ENCODE data around the gene PTH2.
"Not testable (repeated sequence)": the region's sequence is repeated elsewhere in the genome, so short reads cannot be mapped to it uniquely, and the experiment has no call there.

PTH2 gene

DNA sequence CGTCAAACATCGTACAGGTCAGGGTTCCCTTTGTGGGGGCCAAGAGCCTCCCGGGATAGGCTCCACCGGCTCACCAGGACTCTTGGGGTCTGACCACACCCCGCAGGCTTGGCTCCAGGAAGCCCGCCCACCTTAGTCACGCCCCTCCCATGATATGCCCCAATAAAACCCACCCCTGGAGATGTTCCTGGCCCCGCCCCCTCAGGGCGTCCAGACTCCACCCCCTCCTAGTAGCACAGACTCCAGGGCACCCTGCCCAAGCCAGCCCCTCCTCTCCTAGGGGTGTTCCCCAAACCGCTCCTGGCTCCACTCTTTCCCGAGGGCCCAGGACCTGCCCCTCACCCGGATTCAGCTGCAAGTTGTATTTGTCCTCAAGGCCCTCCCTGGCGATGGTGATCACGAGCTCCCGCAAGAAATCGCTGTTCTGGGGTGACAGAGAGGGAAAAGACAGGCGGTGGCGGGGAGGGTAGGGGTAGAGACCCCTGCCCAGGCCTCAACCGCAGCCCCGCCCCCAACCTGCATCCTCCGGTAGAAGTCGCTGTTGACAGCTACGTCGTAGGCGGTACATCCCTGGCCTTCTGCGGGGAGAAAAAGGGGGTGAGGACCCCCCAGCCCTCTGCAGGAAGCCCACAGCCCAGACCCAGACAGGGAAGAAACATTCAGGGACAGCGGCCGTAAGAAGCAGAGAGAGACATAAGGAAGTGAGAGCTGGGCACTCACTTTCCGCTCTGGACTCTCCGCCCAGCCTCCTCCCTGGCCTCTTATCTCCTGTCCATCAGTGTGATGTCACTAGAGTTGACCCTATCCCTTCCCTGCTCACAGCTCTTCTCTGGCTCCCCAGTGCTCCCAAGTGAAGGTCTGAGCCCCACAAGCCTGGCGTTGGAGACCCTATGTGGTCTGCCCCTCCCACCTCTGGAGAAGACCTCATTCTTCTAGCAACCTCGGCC is 24.5 kb upstream of the PTH2 start:
- no peak for DNase-seq

GRCh38 chr19:49445997-49446396 is 22.8 kb upstream of the PTH2 start:
- no peak for DNase-seq

DNA sequence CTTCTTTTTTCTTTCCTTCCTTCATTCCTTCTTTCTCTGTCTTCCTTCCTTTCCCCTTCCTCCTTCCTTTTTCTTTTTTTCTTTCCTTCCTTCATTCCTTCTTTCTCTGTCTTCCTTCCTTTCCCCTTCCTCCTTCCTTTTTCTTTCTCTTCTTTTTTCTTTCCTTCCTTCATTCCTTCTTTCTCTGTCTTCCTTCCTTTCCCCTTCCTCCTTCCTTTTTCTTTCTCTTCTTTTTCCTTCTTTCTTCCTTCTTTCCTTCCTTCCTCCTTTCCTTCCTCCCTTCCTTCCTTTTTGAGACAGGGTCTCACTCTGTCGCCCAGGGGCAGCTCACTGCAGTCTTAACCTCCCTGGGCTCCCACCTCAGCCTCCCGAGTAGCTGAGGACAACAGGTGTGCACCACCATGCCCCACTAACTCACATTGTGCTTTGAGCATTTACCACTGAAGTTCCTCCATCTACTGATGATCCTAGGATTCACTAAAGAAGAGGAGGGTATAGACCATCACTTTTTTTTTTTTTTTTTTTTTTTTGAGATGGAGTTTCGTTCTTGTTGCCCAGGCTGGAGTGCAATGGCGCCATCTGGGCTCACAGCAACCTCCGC is 21.0 kb upstream of the PTH2 start:
- not testable (repeated sequence) for DNase-seq

DNA sequence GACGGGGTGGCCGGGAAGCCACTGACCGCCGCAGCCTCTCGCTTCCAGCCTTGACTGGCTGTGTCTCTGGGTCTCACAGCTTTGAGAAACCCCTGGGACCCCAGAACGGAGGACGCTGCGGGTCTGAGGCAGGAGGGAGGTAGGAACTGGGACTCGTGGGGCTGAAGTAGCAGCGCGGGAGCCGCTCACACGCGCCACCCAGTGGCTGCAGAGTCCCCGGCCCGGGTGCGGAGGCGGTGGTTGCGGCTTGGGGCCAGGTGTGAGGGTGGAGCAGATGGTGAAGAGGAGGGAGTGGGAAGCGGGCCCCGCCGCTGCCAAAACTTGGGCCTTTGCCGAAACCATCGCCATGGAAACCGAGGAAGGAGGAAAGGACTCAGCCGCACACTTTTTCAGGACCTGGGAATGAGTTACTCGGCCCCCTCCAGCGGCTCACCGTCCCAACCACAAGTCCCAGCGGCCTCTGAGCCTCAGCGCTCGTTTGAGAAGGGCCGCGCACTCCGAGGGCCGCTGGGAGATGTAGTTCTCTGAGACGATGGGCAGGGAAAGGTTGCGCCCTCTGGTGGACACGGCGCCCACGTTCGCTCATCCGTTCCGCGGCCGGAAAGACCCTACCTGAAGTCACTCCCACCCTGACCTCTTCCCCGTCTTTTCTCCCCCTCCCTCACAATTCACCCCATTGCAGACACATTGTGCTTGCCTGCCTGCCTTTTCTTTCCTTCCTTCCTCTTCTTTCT is 20.3 kb upstream of the PTH2 start:
- peak; percentile 97 for DNase-seq

GRCh38 chr19:49442771-49443365 is 19.6 kb upstream of the PTH2 start:
- peak; percentile 68 for DNase-seq

DNA sequence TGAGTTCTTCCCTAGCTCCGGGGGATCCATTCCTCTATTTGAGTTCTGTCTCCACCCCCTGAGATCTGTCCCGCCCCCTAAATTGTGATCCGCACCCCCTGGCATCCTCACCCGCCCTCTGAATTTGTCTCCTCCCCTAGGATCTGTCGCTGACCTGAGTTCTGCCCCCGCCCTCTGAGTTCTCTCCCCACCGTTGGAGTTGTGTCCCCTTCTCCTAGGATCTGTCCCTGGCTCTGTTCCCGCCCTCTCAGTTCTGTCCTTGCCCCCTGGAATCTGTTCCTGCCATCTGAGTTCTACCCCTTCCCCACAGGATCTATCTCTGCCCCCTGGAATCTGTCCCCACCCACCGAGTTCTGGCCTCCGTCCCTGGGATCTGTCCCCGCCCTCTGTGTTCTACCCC is 19.1 kb upstream of the PTH2 start:
- DNase-seq: no peak

- no peak for DNase-seq
Observed at GRCh38 chr19:49441960-49442350, 18.7 kb upstream of the PTH2 start.

DNA sequence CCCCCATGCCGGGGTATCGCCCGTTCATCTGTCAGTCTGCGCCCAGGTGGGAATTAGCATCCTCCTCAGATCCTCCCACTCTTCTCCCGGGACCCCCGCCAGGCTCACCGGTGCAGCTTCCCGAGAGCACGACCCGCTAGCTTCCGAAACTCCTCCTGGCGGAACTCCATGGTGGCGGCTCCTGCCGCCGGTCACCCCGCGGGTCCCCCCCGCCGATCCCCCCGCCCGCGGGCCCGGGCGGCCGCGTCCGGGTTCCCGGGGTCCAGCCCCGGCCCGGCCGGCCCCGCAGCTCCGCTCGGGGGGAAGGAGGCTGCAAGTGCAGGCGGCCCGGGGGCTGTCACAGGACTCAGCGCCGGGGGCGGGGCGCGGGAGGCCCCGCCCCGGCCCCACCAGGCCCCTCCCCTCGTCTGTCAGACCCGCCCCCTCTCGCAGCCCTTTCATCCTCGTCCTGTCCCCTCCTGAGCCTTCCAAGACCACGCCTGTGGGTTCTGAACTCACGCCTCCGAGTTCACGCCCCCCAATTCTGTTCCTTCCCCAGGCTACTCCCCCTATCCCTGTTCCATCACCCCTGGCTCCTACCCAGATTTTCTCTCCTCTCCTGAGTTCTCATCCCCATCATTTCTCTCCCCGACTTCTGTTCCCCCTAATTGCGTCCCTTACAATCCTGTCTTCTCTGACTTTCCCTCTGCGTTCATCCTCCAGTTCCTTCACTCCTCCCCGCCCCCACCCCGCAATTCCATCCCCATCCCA is 18.1 kb upstream of the PTH2 start, which contains the start of gene SLC17A7:
Gene SLC17A7 (minus strand): TSS at position 318 of the 750 bp plus-strand sequence. CDS start 148 bp downstream, at position 170.
- DNase-seq: peak; percentile 14

- no peak for DNase-seq
Observed at GRCh38 chr19:49440439-49441209, 17.4 kb upstream of the PTH2 start.

DNA sequence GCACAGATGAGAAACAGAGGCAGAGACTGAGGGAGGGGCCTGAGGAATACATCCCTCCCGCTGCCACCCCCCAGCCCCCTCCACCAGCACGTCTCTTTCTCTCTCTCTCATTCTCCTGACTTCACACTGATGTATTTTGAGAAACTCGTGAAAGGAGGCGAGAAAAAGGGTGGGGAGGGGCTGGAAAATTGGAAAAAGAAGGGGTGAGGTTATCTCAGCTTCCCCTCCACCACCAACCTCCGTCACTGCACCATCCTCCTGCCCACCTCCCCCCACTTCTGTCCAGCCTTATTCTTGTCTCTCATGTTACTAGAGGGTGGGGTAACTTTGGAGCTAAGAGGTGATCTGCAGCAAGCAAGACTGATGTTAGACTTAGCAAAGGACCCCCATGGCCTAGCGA is 16.6 kb upstream of the PTH2 start:
- no peak for DNase-seq

DNA sequence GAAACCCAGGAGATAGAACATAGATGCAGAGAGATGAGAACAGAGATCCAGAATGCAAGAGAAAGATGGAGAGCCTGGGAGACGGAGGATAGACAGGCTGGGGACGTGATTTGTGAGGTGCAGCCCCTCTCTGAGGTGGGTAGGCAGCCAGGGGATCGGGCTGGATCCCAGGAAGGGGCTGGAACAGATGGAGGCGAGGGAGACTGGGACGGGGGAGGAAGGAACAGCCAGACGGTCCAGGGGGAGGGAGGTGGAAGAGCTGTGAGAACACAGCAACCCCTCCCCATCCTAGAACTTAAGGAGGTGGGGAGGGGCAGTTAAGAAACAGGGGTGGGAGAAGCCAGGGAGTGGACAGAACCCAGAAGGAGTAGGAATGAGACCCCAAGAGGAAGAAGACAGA is 15.0 kb upstream of the PTH2 start:
- no peak for DNase-seq

DNA sequence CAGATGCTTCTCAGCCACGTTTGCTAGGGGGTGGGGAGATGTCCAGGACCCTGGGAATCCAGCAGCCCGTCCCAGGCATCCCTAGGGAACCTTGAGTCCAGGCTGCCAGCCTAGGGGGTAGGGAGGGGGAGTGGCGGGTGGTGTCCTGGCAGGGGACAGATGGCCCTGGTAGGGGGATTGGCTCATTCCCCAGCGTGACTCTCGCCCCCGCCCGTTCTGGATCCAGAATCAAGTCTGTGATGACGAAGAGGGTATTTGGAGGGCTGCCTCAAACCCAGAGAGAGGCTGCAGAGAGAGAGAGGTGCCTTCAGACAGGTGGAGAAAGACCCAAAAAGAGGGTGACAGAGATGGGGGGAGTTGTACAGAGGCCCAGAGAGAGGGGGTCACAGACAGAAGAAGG is 14.0 kb upstream of the PTH2 start:
- DNase-seq: no peak

DNA sequence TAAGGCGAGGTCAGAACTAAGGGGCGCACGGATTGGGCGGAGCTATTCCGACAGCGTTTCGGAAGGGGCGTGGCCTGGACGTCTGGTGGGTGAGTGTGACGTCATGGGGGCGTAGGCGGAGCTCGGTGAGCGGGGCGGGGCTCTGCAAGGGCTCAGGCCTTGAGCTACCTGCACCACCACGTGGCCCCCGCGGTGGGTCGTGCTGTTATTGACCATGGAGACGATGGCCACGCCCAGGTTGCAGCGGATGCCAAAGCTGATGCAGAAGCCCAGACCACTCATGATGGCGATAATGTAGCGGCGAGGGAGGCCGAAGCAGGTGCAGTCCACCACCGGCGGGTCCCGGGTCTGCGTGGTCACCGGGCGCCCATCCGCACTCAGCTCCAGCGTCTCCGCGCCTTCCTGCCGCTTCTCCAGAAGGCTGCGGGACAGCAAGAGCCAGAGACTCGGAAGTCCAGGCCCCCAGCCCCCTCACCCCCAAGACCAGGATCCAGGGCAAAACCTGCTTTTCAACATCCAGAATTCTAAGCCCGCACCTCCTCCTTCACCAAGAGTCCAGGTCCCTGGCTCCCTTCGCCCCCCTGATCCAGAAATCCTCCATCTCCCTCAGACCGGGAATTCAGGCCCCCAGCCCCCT is 13.3 kb upstream of the PTH2 start:
- no peak for DNase-seq

DNA sequence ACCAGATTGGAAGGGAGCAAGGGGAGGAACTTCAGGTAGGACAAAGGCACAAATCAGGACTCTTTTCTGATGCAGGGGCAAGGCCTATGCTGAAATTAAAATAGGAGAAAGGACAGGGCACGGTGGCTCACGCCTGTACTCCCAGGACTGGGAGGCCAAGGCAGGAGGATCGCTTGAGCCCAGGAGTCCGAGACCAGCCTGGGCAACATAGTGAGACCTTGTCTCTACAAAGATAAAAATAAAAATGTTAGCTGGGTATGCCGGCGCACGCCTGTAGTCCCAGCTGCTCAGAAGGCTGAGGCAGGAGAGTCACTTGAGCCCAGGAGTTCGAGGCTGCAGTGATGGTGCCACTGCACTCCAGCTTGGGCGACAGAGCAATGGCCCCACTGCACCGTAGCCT is 12.4 kb upstream of the PTH2 start:
- DNase-seq: no peak

DNA sequence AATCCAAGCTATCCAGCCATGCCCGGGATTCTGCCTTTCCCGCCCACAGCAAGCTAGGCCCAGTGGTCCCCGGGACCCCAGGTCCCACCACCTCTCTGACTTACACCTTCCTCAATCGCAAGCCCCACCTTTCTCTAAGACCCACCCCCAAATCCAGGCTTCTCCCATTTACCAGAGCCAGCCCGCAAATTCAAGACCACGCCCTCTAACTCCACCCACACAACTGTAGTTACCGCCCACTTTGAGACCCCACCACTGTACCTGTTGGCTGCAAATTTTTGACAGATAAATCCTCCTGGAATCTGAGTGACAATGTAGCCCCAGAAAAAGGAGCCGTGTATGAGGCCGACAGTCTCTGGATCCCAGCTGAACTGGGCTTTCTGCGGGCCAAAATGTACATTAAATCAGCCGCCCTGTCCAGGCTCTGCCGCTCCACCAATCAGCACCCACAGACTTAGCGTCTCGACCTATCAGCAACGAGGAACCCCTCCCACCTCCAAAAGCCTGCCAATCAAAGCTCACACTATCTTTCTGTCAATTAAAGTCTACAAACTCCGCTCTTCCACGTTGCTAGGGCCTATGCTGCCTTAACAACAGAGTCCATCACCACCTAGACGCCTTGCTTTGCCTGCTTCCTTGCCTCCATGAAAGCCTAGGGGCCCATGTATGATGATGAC is 11.8 kb upstream of the PTH2 start:
- no peak for DNase-seq

- no peak for DNase-seq
Observed at GRCh38 chr19:49433240-49433901, 10.1 kb upstream of the PTH2 start.

DNA sequence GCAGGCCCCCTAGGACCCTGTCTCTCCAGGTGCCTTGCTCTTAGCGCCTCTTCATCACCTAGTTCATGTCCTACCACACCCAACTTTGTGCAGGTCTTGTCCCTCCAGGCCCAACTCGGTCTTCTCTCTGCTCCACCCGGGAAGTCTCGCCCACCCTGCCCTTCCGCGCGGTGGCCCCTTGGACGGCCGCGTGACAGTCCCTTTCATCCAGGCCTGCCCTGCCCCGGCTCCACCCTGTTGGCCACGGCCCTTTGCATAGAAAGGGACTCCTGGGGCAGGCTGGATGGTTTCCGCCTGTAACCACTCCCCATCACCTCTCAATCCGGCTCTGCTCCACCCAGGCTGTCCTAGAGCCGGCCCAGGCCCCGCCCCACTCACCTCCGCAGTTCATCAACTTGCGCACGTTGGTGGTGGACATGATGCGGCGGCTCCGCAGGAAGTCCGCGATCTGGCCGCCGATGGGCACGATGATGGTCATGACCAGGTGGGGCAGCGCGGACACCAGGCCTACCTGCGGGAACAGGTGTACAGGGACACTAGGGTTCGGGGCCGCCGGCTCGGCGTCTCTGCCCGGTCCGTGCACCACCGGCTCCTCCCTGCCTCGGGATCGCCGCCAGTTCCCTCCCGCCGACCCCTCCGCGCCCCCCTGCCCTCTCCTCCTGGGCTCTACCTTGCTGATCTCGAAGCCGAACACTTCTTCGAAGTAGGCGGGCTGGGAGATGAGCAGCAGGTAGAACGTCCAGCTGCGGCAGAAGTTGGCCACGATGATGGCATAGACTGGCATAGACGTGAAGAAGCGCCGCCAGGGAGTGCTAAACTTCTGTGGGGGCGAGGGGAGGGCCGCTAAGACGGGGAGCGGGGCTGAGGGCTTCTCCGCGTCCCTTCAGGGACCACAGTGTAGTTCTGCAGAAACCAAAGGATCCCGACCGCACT is 9.2 kb upstream of the PTH2 start:
- DNase-seq: no peak

DNA sequence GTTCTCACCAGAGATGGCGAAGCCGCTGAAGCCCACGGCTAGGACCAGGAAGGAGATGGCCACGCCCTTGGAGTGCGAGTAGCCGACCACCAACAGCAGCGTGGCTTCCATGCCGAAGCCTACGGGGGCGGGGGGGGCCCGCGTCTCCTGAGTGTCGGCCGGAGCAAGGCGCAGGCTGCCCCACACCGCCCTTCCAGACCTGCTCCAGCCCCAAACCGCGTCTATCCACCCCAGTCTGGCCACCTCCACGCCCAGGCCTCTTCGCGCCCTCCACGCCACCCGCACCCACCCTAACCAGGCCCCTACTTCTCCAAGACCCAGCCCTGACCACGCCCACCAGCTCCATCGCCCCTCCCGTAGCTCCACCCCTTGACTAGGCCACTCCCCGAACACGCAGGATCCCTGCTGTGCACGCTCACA is 8.1 kb upstream of the PTH2 start:
- no peak for DNase-seq
